HepG2 (cell line): ENCODE measurements around the gene KLHDC8B. TPM values are rescaled to one million over a fixed set of nuclear protein-coding genes. Genes with fewer than 3 reads are reported as not detected.

Experiments
- ATAC-seq: fragments of 200-7000 bp; cut with Tn5 transposase; 3 replicates; pipeline ENCODE4 v1.9.1; 2020; ENCODE audit warnings: mild to moderate bottlenecking, moderate library complexity
- BruUV-seq: library from RNA; stranded (reverse); fragments of 400-500 nt; replicated peaks from 2 replicates; lab custom pipeline; 2021; lab: Mats Ljungman, UMichigan
- CTCF ChIA-PET: fragments of 300-600 bp; formaldehyde crosslinking; extraction: SDS; loops from one replicate; lab custom pipeline; 2021; ENCODE audit warnings: low total read pairs, inconsistent platforms, low intra/inter-chr PET ratio; lab: Yijun Ruan, JAX
- POLR2A ChIA-PET: fragments of 350-600 bp; sonication (Branson Sonifier 250); formaldehyde crosslinking; loops from one replicate; lab custom pipeline; 2020; ENCODE audit warnings: antibody characterized with exemption, inconsistent platforms; lab: Yijun Ruan, JAX
- DNase-seq: peaks from one replicate; pipeline ENCODE4 v3.0.0-alpha.2; 2015; ENCODE audit warnings: low spot score
- FAIRE-seq: peaks from 3 replicates; lab custom pipeline; 2011; peaks lifted over from hg19 to GRCh38; lab: Jason Lieb, UNC
- H2AFZ ChIP-seq: one replicate; pipeline ENCODE4 v1.6.1; 2011; ENCODE audit warnings: low read length, inconsistent platforms
- H3K27ac ChIP-seq: fragments of 300-600 bp; 3 replicates; pipeline ENCODE4 v1.8.0; 2011; ENCODE audit warnings: mixed run types, mild to moderate bottlenecking, mixed read lengths, low read length, inconsistent platforms; ENCODE audit not compliant: insufficient read depth; ENCODE audit errors: extremely low read length
- H3K27me3 ChIP-seq, 2 experiments: fragments of 200-600 bp in 1 of 2; 2 replicates in 1 of 2; 3 replicates in 1 of 2; pipeline versions ENCODE4 v1.6.0 to v1.8.0; 2011; ENCODE audit warnings: low read length in 2 of 2, mild to moderate bottlenecking in 2 of 2, moderate library complexity in 2 of 2, inconsistent platforms in 1 of 2; ENCODE audit not compliant: insufficient read depth in 2 of 2, control insufficient read depth in 1 of 2
- H3K36me3 ChIP-seq, 2 experiments: fragments of 200-600 bp in 1 of 2; replicated peaks in 1 of 2; 2 replicates in 1 of 2; 3 replicates in 1 of 2; pipeline versions ENCODE4 v1.5.1 to v1.8.0; 2011; ENCODE audit warnings: low read length in 2 of 2, inconsistent platforms in 1 of 2; ENCODE audit not compliant: insufficient read depth in 2 of 2, control insufficient read depth in 1 of 2
- H3K4me1 ChIP-seq: 2 replicates; pipeline ENCODE4 v1.5.1; 2012; ENCODE audit warnings: low read length, inconsistent platforms; ENCODE audit not compliant: insufficient read depth
- H3K4me2 ChIP-seq: 2 replicates; pipeline ENCODE4 v1.6.0; 2011; ENCODE audit warnings: low read depth, low read length, inconsistent platforms
- H3K4me3 ChIP-seq, 3 experiments: fragments of 200-600 bp in 1 of 3; sonication (generic), shearing (Covaris generic) in 1 of 3; replicated peaks in 1 of 3; 2 replicates each; pipeline ENCODE4 v1.5.1; 2011 to 2016; ENCODE audit warnings: low read length in 3 of 3, inconsistent platforms in 2 of 3, low read depth in 2 of 3, mild to moderate bottlenecking in 2 of 3, control low read depth in 1 of 3, mixed read lengths in 1 of 3; ENCODE audit not compliant: insufficient read depth in 1 of 3
- H3K79me2 ChIP-seq: one replicate; pipeline ENCODE4 v1.6.1; 2011; ENCODE audit warnings: low read length, inconsistent platforms; ENCODE audit not compliant: insufficient read depth
- H3K9ac ChIP-seq: 2 replicates; pipeline ENCODE4 v1.6.0; 2011; ENCODE audit warnings: mild to moderate bottlenecking, low read depth, low read length, inconsistent platforms; ENCODE audit not compliant: insufficient read depth
- H3K9me3 ChIP-seq: 2 replicates; pipeline ENCODE4 v1.5.1; 2012; ENCODE audit warnings: mild to moderate bottlenecking, low read length
- H4K20me1 ChIP-seq: 2 replicates; pipeline ENCODE4 v1.6.0; 2011; ENCODE audit warnings: inconsistent platforms, mild to moderate bottlenecking, low read length, moderate library complexity; ENCODE audit not compliant: insufficient read depth
- ARID5B ChIP-seq: IDR thresholded peaks from 2 replicates; pipeline ENCODE4 v1.4.0; 2020; ENCODE audit warnings: mild to moderate bottlenecking, missing genetic modification reagents
- GATA4 ChIP-seq: sonication (generic); IDR thresholded peaks from 2 replicates; pipeline ENCODE4 v1.6.1; 2016; ENCODE audit warnings: antibody characterized with exemption, low read depth, borderline replicate concordance
- HNF4A ChIP-seq: sonication (generic); formaldehyde crosslinking; IDR thresholded peaks from 2 replicates; pipeline ENCODE4 v1.4.0; 2020; ENCODE audit warnings: missing genetic modification reagents
- JUND ChIP-seq: sonication (generic); formaldehyde crosslinking; IDR thresholded peaks from 2 replicates; pipeline ENCODE4 v1.8.0; 2022; ENCODE audit warnings: mild to moderate bottlenecking, missing genetic modification reagents
- MTF2 ChIP-seq: sonication (generic); formaldehyde crosslinking; IDR thresholded peaks from 2 replicates; pipeline ENCODE4 v1.5.0; 2020; ENCODE audit warnings: missing genetic modification reagents, borderline replicate concordance
- POLR2A ChIP-seq, 2 experiments: IDR thresholded peaks; 2 replicates each; pipeline ENCODE4 v1.6.1; 2011; ENCODE audit warnings: low read depth in 2 of 2, low read length in 2 of 2, mild to moderate bottlenecking in 1 of 2, moderate library complexity in 1 of 2; ENCODE audit not compliant: insufficient read depth in 1 of 2
- POLR2G ChIP-seq: fragments of 200-400 bp; formaldehyde crosslinking; IDR thresholded peaks from 2 replicates; pipeline ENCODE4 v1.6.1; 2018; ENCODE audit warnings: mild to moderate bottlenecking, low read depth, low read length, moderate library complexity
- RBFOX2 ChIP-seq: fragments of 200-400 bp; formaldehyde crosslinking; IDR thresholded peaks from 2 replicates; pipeline ENCODE4 v1.6.1; 2017; ENCODE audit warnings: low read depth, mild to moderate bottlenecking, low read length
- RBM22 ChIP-seq: fragments of 200-400 bp; formaldehyde crosslinking; optimal IDR thresholded peaks from 2 replicates; pipeline ENCODE3; 2017; ENCODE audit warnings: mild to moderate bottlenecking, low read length, moderate library complexity
- SKI ChIP-seq: fragments of 450-650 bp; IDR thresholded peaks from one replicate; pipeline ENCODE4 v1.6.1; 2018; ENCODE audit warnings: mild to moderate bottlenecking; ENCODE audit not compliant: partially characterized antibody
- SRSF1 ChIP-seq: fragments of 200-400 bp; formaldehyde crosslinking; optimal IDR thresholded peaks from 2 replicates; pipeline ENCODE3; 2017; ENCODE audit warnings: mild to moderate bottlenecking, low read depth, low read length, moderate library complexity
- ZC3H13 ChIP-seq: sonication (generic); formaldehyde crosslinking; IDR thresholded peaks from 2 replicates; pipeline ENCODE4 v1.8.1; 2023; ENCODE audit warnings: mild to moderate bottlenecking, missing genetic modification reagents, moderate library complexity
- ZNF251 ChIP-seq: sonication (generic); formaldehyde crosslinking; IDR thresholded peaks from 2 replicates; pipeline ENCODE4 v1.9.0; 2021; ENCODE audit warnings: mild to moderate bottlenecking, missing genetic modification reagents
- WGBS: methylation state at CpG from one replicate; pipeline ENCODE4 v1.1.6; 2017; ENCODE audit warnings: low lambda C conversion rate; 5-methylcytosine and 5-hydroxymethylcytosine counted together
- in situ Hi-C: cut with HindIII; loops from 2 replicates; pipeline ENCODE4 v1.10.0; 2017; ENCODE audit warnings: low pct_unique_long_range_greater_than_20kb; ENCODE audit not compliant: extremely low pct_ligation_motif_present
- intact Hi-C: fragments of 100-400 bp; cut with micrococcal nuclease; formaldehyde crosslinking; loops from one replicate; pipeline ENCODE4 v1.10.0; 2022; ENCODE audit not compliant: unreplicated experiment
- polyA plus RNA-seq, 8 experiments: library from polyadenylated mRNA; depleted of rRNA in 3 of 8; stranded (reverse) in 7 of 8; unstranded in 1 of 8; fragments of >200 nt; fragmentation: Illumina TruSeq in 4 of 8; extraction: Trizol in 4 of 8; gene quantifications; 2 replicates each; pipeline versions ENCODE4 v1.2.1 to v1.2.3, GENCODE V29; 2011 to 2016; ENCODE audit warnings: low read depth in 4 of 8, missing spikeins in 1 of 8, mixed read lengths in 1 of 8; ENCODE audit not compliant: insufficient read depth in 1 of 8
- total RNA-seq, 5 experiments: library from RNA; depleted of rRNA; stranded (reverse); fragments of >200 nt; fragmentation: Illumina TruSeq; extraction: Trizol; gene quantifications; 2 replicates each; pipeline ENCODE4 v1.2.3, GENCODE V29; 2016; ENCODE audit warnings: low read depth in 1 of 5

KLHDC8B gene
- total and polyA plus RNA-seq, 2 of the 13 experiments (the other 11 are each of a cell fraction or from before 2014, with no cell fraction given) = 17.2 to 17.8 TPM

GRCh38 chr3:49161808-49162530, 9.4 kb upstream of the KLHDC8B start:
- no peak overlapping the region for H3K4me2 ChIP-seq
- CTCF ChIA-PET = no interaction called here
- no peaks in the 10 kb centered on the region for H3K9me3 ChIP-seq
- in situ Hi-C loops = loop anchor here (25.0 kb wide), 1 partner anchor 275 kb away; the partner anchor contains the start of gene NICN1
- 100% methylated on average over 1 of the region's 3 CpGs for WGBS
- H3K79me2 ChIP-seq = peaks cover 16% of the 10 kb centered on the region
- TF ChIP-seq POLR2A (IDR thresholded peaks at IDR 0.05; ENCODE audit: insufficient read depth in 1 of 2, low read depth in 2 of 2, low read length in 2 of 2) = 0 out of 4 replicates have a peak, but pooled peaks of 1 of the 2 experiments have one; percentile 20
- TF ChIP-seq RBM22 = peak; percentile 26
- no peak for TF ChIP-seq SRSF1
- TF ChIP-seq ZC3H13 = 0 out of 2 replicates have a peak, but pooled peaks have one; percentile 18
- no peak for DNase-seq
- no peak for FAIRE-seq
- no peak for ATAC-seq
- no peak overlapping the region for H2AFZ ChIP-seq
- intact Hi-C loops = no loop called here
- no peak overlapping the region for H3K4me3 ChIP-seq
- no peak overlapping the region for H3K27ac ChIP-seq
- H3K9ac ChIP-seq = no peak overlapping the region
- no peaks in the 10 kb centered on the region; a peak in 1 of 5 replicates for H3K27me3 ChIP-seq
- BruUV-seq = no TSS peak
- peaks cover 5 to 20% of the 10 kb centered on the region in 2 experiments; a peak in 4 of 5 replicates for H3K36me3 ChIP-seq
- no peaks in the 10 kb centered on the region for H4K20me1 ChIP-seq
- POLR2A ChIA-PET = interaction anchor here (2.0 kb wide), 1 partner anchor 178 kb away, joined by 5 read pairs; the partner anchor contains the start of gene USP4
- H3K4me1 ChIP-seq = peaks cover 37% of the 10 kb centered on the region

GRCh38 chr3:49162751-49163419, 8.5 kb upstream of the KLHDC8B start:
- peaks cover 42% of the 10 kb centered on the region for H3K4me1 ChIP-seq
- ATAC-seq (no peak), FAIRE-seq (no peak), DNase-seq (no peak)
- no peak overlapping the region for H2AFZ ChIP-seq
- intact Hi-C loops (no loop called here), in situ Hi-C loops (loop anchor here (25.0 kb wide), 1 partner anchor 274 kb away; the partner anchor contains the start of gene NICN1)
- peaks cover 16% of the 10 kb centered on the region for H3K79me2 ChIP-seq
- POLR2A ChIA-PET = interaction anchor here (1.0 to 2.0 kb wide), 2 partner anchors 70 to 177 kb away, joined by 4 to 5 read pairs; partner anchors contain the start of gene USP4
- H3K27ac ChIP-seq = no peak overlapping the region
- no peak overlapping the region for H3K9ac ChIP-seq
- H4K20me1 ChIP-seq = no peaks in the 10 kb centered on the region
- peaks cover 5 to 20% of the 10 kb centered on the region in 2 experiments; a peak in 4 of 5 replicates for H3K36me3 ChIP-seq
- H3K4me2 ChIP-seq = no peak overlapping the region
- WGBS = 98% methylated on average over 19 of the region's 21 CpGs
- BruUV-seq = no TSS peak
- H3K9me3 ChIP-seq = no peaks in the 10 kb centered on the region
- CTCF ChIA-PET = no interaction called here
- H3K27me3 ChIP-seq = no peaks in the 10 kb centered on the region; a peak in 1 of 5 replicates
- H3K4me3 ChIP-seq = no peak overlapping the region
- peak; percentile 48 for TF ChIP-seq SKI
- TF ChIP-seq ZNF251 (CRISPR knock-in tag) = no peak
- no peak for TF ChIP-seq HNF4A (CRISPR knock-in tag)
- TF ChIP-seq GATA4 = no peak
- no peak for TF ChIP-seq JUND (CRISPR knock-in tag)
- no peak for TF ChIP-seq MTF2 (CRISPR knock-in tag)
- TF ChIP-seq ARID5B = no peak
- peak; percentile 67 for TF ChIP-seq RBFOX2
- peak; percentile 83 for TF ChIP-seq ZC3H13
- peak; percentile 19 for TF ChIP-seq POLR2G
